Adipocyte (in vitro differentiated cells): Measurements from ENCODE around the gene LAMA4.

ENCODE experiments used
- DNase-seq: peaks from one replicate; pipeline ENCODE4 v3.0.0-alpha.2; 2015; ENCODE audit warnings: low read depth
- H3K27me3 ChIP-seq: replicated peaks from 2 replicates; pipeline ENCODE4 v1.7.0; 2013; ENCODE audit warnings: mild to moderate bottlenecking, low read length, moderate library complexity; ENCODE audit not compliant: control insufficient read depth, insufficient read depth
- H3K36me3 ChIP-seq: 2 replicates; pipeline ENCODE4 v1.7.0; 2013; ENCODE audit warnings: low read length, mild to moderate bottlenecking, moderate library complexity; ENCODE audit not compliant: control insufficient read depth, insufficient read depth, severe bottlenecking
- H3K4me1 ChIP-seq: 2 replicates; pipeline ENCODE4 v1.7.0; 2013; ENCODE audit warnings: mild to moderate bottlenecking, low read length, moderate library complexity; ENCODE audit not compliant: control insufficient read depth, insufficient read depth
- H3K4me3 ChIP-seq: 2 replicates; pipeline ENCODE4 v1.7.0; 2013; ENCODE audit warnings: mild to moderate bottlenecking, low read length, moderate library complexity
- H3K9ac ChIP-seq: 2 replicates; pipeline ENCODE4 v1.7.0; 2013; ENCODE audit warnings: mild to moderate bottlenecking, low read length, moderate library complexity
- H3K9me3 ChIP-seq: 2 replicates; pipeline ENCODE4 v1.7.0; 2013; ENCODE audit warnings: mild to moderate bottlenecking, low read length, moderate library complexity; ENCODE audit not compliant: control insufficient read depth

Gene LAMA4

GRCh38 chr6:112287577-112288225 lies 33.3 kb upstream of the LAMA4 start:
- DNase-seq = no peak
- Histone ChIP-seq H3K27me3 (no peaks in the 10 kb centered on the region), H3K4me3 (no peak overlapping the region), H3K4me1 (peaks cover 50% of the 10 kb centered on the region), H3K9ac (no peak overlapping the region), H3K9me3 (no peaks in the 10 kb centered on the region), H3K36me3 (no peaks in the 10 kb centered on the region)

GRCh38 chr6:112286500-112287144 lies 32.3 kb upstream of the LAMA4 start:
- no peak overlapping the region for H3K4me3 ChIP-seq
- peaks cover 48% of the 10 kb centered on the region for H3K4me1 ChIP-seq
- no peaks in the 10 kb centered on the region for H3K27me3 ChIP-seq
- H3K36me3 ChIP-seq = no peaks in the 10 kb centered on the region
- no peaks in the 10 kb centered on the region for H3K9me3 ChIP-seq
- DNase-seq = no peak
- H3K9ac ChIP-seq = no peak overlapping the region

- DNase-seq = peak; percentile 17
- Histone ChIP-seq H3K36me3 (no peaks in the 10 kb centered on the region), H3K9me3 (no peaks in the 10 kb centered on the region), H3K4me1 (peaks cover 49% of the 10 kb centered on the region), H3K27me3 (no peaks in the 10 kb centered on the region), H3K4me3 (no peak overlapping the region), H3K9ac (no peak overlapping the region)
Measured at GRCh38 chr6:112286010-112286409, 31.6 kb upstream of the LAMA4 start.

- no peak for DNase-seq
Measured at GRCh38 chr6:112284603-112285002, 30.2 kb upstream of the LAMA4 start.

GRCh38 chr6:112283621-112284020 lies 29.3 kb upstream of the LAMA4 start:
- Histone ChIP-seq H3K4me3 (no peak overlapping the region), H3K4me1 (peaks cover 53% of the 10 kb centered on the region), H3K9me3 (no peaks in the 10 kb centered on the region), H3K9ac (no peak overlapping the region), H3K27me3 (no peaks in the 10 kb centered on the region), H3K36me3 (no peaks in the 10 kb centered on the region)
- DNase-seq = no peak

More at GRCh38 chr6:112284603-112285002, 30.2 kb upstream of the LAMA4 start:
- no peak overlapping the region for H3K9ac ChIP-seq
- H3K4me3 ChIP-seq = no peak overlapping the region
- H3K36me3 ChIP-seq = no peaks in the 10 kb centered on the region
- peaks cover 51% of the 10 kb centered on the region for H3K4me1 ChIP-seq
- no peaks in the 10 kb centered on the region for H3K9me3 ChIP-seq
- no peaks in the 10 kb centered on the region for H3K27me3 ChIP-seq

- H3K9me3 ChIP-seq = no peaks in the 10 kb centered on the region
- no peaks in the 10 kb centered on the region for H3K36me3 ChIP-seq
- no peak overlapping the region for H3K4me3 ChIP-seq
- no peaks in the 10 kb centered on the region for H3K27me3 ChIP-seq
- peaks cover 41% of the 10 kb centered on the region for H3K4me1 ChIP-seq
- H3K9ac ChIP-seq = peak overlapping the region; percentile 76
- peak; percentile 92 for DNase-seq
Measured at GRCh38 chr6:112281821-112282615, 27.7 kb upstream of the LAMA4 start.

GRCh38 chr6:112279031-112279935 lies 24.9 kb upstream of the LAMA4 start:
- DNase-seq = no peak
- Histone ChIP-seq H3K4me3 (no peak overlapping the region), H3K9me3 (no peaks in the 10 kb centered on the region), H3K27me3 (no peaks in the 10 kb centered on the region), H3K9ac (peak overlapping the region; percentile 66), H3K36me3 (no peaks in the 10 kb centered on the region), H3K4me1 (peaks cover 37% of the 10 kb centered on the region)

GRCh38 chr6:112275365-112275764 lies 21.0 kb upstream of the LAMA4 start:
- H3K9me3 ChIP-seq = no peaks in the 10 kb centered on the region
- DNase-seq = no peak

GRCh38 chr6:112274774-112275173 lies 20.4 kb upstream of the LAMA4 start:
- no peaks in the 10 kb centered on the region for H3K9me3 ChIP-seq
- DNase-seq = no peak
- no peak overlapping the region for H3K9ac ChIP-seq
- H3K36me3 ChIP-seq = no peaks in the 10 kb centered on the region
- H3K27me3 ChIP-seq = no peaks in the 10 kb centered on the region
- peaks cover 13% of the 10 kb centered on the region for H3K4me1 ChIP-seq
- no peak overlapping the region for H3K4me3 ChIP-seq

More at GRCh38 chr6:112275365-112275764, 21.0 kb upstream of the LAMA4 start:
- Histone ChIP-seq H3K4me1 (peaks cover 17% of the 10 kb centered on the region), H3K27me3 (no peaks in the 10 kb centered on the region), H3K9ac (no peak overlapping the region), H3K4me3 (no peak overlapping the region), H3K36me3 (no peaks in the 10 kb centered on the region)

GRCh38 chr6:112272799-112273198 lies 18.4 kb upstream of the LAMA4 start:
- no peak overlapping the region for H3K9ac ChIP-seq
- DNase-seq = no peak
- peaks cover 22% of the 10 kb centered on the region for H3K4me1 ChIP-seq
- H3K36me3 ChIP-seq = no peaks in the 10 kb centered on the region
- H3K27me3 ChIP-seq = no peaks in the 10 kb centered on the region
- no peak overlapping the region for H3K4me3 ChIP-seq
- H3K9me3 ChIP-seq = no peaks in the 10 kb centered on the region
